SH-SY5Y (cell line): ENCODE measurements around the gene RAD23B.

Experiments used
- GATA2 ChIP-seq: IDR thresholded peaks from 2 replicates; pipeline ENCODE4 v1.6.1; 2011; ENCODE audit warnings: mild to moderate bottlenecking, low read depth, low read length
- GATA3 ChIP-seq: IDR thresholded peaks from 2 replicates; pipeline ENCODE4 v1.6.1; 2011; ENCODE audit warnings: low read depth, mild to moderate bottlenecking, low read length, moderate library complexity

GRCh38 chr9:107351382-107352045, 68.4 kb downstream of the RAD23B start:
- TF ChIP-seq GATA2 (no peak), GATA3 (no peak)
